Cardiac atrium fibroblast (primary cell): Measurements from ENCODE around the gene ATAD5. TPM values are rescaled to one million over a fixed set of nuclear protein-coding genes. Genes with fewer than 3 reads are reported as not detected.

Source experiments
- total RNA-seq: library from RNA; depleted of rRNA; stranded (reverse); fragments of >200 nt; gene quantifications from 2 replicates; pipeline ENCODE4 v1.2.3, GENCODE V29; 2015

The ATAD5 gene, protein sequence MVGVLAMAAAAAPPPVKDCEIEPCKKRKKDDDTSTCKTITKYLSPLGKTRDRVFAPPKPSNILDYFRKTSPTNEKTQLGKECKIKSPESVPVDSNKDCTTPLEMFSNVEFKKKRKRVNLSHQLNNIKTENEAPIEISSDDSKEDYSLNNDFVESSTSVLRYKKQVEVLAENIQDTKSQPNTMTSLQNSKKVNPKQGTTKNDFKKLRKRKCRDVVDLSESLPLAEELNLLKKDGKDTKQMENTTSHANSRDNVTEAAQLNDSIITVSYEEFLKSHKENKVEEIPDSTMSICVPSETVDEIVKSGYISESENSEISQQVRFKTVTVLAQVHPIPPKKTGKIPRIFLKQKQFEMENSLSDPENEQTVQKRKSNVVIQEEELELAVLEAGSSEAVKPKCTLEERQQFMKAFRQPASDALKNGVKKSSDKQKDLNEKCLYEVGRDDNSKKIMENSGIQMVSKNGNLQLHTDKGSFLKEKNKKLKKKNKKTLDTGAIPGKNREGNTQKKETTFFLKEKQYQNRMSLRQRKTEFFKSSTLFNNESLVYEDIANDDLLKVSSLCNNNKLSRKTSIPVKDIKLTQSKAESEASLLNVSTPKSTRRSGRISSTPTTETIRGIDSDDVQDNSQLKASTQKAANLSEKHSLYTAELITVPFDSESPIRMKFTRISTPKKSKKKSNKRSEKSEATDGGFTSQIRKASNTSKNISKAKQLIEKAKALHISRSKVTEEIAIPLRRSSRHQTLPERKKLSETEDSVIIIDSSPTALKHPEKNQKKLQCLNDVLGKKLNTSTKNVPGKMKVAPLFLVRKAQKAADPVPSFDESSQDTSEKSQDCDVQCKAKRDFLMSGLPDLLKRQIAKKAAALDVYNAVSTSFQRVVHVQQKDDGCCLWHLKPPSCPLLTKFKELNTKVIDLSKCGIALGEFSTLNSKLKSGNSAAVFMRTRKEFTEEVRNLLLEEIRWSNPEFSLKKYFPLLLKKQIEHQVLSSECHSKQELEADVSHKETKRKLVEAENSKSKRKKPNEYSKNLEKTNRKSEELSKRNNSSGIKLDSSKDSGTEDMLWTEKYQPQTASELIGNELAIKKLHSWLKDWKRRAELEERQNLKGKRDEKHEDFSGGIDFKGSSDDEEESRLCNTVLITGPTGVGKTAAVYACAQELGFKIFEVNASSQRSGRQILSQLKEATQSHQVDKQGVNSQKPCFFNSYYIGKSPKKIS (N-terminal part only)
- total RNA-seq: 0.36 and 1.5 TPM in 2 replicates

DNA sequence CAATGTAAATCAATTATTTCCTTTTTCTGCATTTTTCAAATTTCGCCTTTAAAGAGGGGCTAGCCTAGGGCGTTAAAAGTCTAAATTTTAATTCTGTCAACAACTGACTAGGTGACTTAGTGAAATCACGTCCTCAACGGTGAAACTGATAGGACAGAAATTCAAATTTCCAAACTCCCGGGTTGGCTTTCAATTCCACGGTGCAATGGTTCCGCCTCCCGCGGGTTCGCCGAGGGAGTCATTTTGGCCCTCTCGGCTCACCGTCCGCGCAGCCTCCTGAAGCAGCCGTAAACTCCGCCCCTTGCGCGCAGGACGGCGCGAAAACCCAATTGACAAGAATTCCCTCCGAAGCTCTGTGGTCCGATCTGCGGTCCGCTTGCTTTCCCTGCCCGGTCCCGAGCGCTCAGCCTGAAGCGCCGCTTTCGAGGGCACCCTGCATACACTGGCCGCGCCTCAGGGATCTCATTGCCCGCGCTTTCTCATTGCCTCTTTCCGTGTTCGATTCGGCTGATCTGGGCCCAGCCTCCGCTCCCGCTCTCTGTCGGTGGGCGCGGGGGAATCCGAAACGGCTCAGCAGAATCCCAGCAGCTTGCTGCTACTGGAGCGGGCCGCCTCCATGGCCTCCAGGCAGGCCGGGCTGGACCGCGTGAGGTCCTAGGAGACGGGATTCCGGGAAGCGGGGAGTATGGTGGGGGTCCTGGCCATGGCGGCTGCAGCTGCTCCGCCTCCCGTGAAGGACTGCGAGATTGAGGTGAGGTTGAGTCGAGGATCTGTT lies at the start of gene ATAD5:
Gene ATAD5, plus strand, starts transcription at position 304 of the 775 bp plus-strand sequence. Its CDS starts 382 bp downstream, at position 686.

GRCh38 chr17:30824356-30825145 lies 7.2 kb upstream of the ATAD5 start, which contains the start of gene CRLF3:
Gene CRLF3, minus strand, starts transcription at chr17:30824692. Its CDS starts 41 bp downstream, at chr17:30824651.

GRCh38 chr17:30906101-30906911 lies 74.5 kb downstream of the ATAD5 start, which contains the start of gene TEFM:
Gene TEFM, minus strand, starts transcription at chr17:30906238. Its CDS starts 40 bp downstream, at chr17:30906198.

DNA sequence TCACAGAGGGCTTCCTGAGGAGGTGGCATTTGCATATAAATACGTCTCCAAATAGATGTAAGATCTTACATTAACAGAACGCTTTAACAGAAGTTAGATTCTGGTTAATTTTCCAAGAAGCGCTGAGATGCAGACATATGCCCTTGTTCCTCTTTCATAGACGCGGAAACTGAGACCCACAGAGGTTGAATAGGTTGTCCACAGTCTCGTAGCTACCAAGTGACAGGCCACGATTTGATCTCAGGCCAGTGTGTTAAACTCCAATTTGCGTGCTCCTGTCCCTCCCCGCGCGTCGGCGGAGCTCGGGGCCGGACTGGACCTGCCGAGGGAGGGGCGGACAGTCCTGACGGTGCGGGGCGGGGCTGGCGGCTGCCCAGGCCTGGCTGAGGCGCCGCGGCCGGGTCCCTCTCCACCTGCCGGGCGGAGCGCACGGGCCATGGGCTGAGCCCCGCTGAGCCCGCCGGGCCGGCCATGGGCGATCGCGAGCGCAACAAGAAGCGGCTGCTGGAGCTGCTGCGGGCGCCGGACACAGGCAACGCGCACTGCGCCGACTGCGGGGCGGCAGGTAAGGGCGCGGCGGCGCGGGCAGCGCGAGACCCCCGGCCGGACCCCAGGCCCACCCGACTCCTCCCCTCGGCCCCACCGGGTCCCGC lies 89.9 kb downstream of the ATAD5 start, which contains the start of gene ADAP2:
Gene ADAP2, plus strand, starts transcription at position 402 of the 653 bp plus-strand sequence. Its CDS starts 70 bp downstream, at position 472.

Other genes with a start within 250 kb of the ATAD5 start
- gene CRLF3, start 7.3 kb upstream of the ATAD5 start, total RNA-seq: 7.9 and 8.7 TPM in 2 replicates
- gene TEFM, start 74.3 kb downstream of the ATAD5 start, total RNA-seq: 7.0 and 18.3 TPM in 2 replicates
- 0.49 and 0.54 TPM in 2 replicates for gene ADAP2, start 90.0 kb downstream of the ATAD5 start, total RNA-seq
- 11.7 and 12.5 TPM in 2 replicates for gene RNF135, start 139.1 kb downstream of the ATAD5 start, total RNA-seq